ENCODE data around the gene TEX47. TPM values are rescaled to one million over a fixed set of nuclear protein-coding genes. Genes with fewer than 3 reads are reported as not detected.

Gene TEX47
- total RNA-seq = not detected in 2 replicates
- total RNA-seq (2013) = not detected
- polyA plus RNA-seq = not detected in 2 replicates
- polyA minus RNA-seq = not detected in 2 replicates

DNA sequence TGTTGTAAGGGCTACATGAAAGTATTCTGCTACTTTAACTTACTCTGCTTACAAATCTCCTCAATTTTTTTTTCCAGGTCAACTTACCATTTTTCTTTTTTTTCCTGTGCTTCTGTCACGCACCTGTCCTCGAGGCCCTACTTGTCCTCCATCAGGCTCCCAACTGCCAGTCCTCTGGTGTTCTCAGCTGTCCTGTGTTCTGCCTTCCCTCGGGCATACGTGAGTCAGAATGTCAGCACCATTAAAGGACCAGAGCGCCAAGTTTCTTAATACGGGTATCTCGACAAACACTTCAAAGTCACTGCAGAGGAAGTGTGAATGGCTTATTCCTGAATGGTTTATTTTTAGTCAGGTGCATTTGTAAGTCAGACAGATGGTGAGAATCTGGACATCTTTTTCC, at the start of gene TEX47:
TEX47 (minus strand) TSS at position 185 of the 400 bp plus-strand sequence. CDS start 795 bp downstream, outside the sequence.
- Histone ChIP-seq H3K4me1 (ENCODE audit: control insufficient read depth in 2 of 2, insufficient read depth in 2 of 2, low read length in 2 of 2) (no peaks in the 10 kb centered on the region), H3K4me3 (ENCODE audit: control extremely low read depth in 1 of 5, extremely low read depth in 1 of 5, insufficient read depth in 1 of 5, low read depth in 2 of 5, low read length in 4 of 5) (no peak within 1 kb of the TSS), H3K4me2 (replicated peaks; ENCODE audit: low read depth, low read length, poor library complexity, severe bottlenecking) (no peak within 1 kb of the TSS), H3K36me3 (replicated peaks in 1 of 2; ENCODE audit: control extremely low read depth in 1 of 2, control insufficient read depth in 1 of 2, extremely low read depth in 1 of 2, insufficient read depth in 2 of 2, low read length in 1 of 2) (no peaks in the 10 kb centered on the region), H3K9me3 (ENCODE audit: control extremely low read depth in 1 of 3, control insufficient read depth in 2 of 3, insufficient read depth in 1 of 3, low read length in 2 of 3) (no peaks in the 10 kb centered on the region), H4K20me1 (ENCODE audit: control insufficient read depth, insufficient read depth, low read length, poor library complexity, severe bottlenecking) (no peaks in the 10 kb centered on the region), H3K9ac (ENCODE audit: low read length) (no peak within 1 kb of the TSS), H2AFZ (ENCODE audit: insufficient read depth, low read depth, low read length, poor library complexity, severe bottlenecking) (no peak within 1 kb of the TSS), H3K27me3 (replicated peaks in 1 of 4; ENCODE audit: control extremely low read depth in 1 of 4, control insufficient read depth in 3 of 4, insufficient read depth in 4 of 4, low read length in 3 of 4) (no peaks in the 10 kb centered on the region), H3K27ac (ENCODE audit: low read length in 2 of 2) (no peak within 1 kb of the TSS), H3K79me2 (ENCODE audit: control insufficient read depth, insufficient read depth, low read length) (no peaks in the 10 kb centered on the region)
- Mint-ChIP-seq H3K27me3 (no peaks in the 10 kb centered on the region), H3K9me3 (ENCODE audit: insufficient read depth) (no peaks in the 10 kb centered on the region), H3K4me3 (no peak within 1 kb of the TSS), H3K4me1 (no peaks in the 10 kb centered on the region), H3K27ac (no peak within 1 kb of the TSS)
- ChIA-PET POLR2A (no interaction called here), CTCF (no interaction called here)
- intact Hi-C loops (cut with micrococcal nuclease) = no loop called here
- DNase-seq (no peak), ATAC-seq (ENCODE audit: low read depth) (no peak)
- 79% methylated on average over 7 of the region's 7 CpGs for WGBS (ENCODE audit: insufficient coverage)
- TF ChIP-seq, protein P1, sequence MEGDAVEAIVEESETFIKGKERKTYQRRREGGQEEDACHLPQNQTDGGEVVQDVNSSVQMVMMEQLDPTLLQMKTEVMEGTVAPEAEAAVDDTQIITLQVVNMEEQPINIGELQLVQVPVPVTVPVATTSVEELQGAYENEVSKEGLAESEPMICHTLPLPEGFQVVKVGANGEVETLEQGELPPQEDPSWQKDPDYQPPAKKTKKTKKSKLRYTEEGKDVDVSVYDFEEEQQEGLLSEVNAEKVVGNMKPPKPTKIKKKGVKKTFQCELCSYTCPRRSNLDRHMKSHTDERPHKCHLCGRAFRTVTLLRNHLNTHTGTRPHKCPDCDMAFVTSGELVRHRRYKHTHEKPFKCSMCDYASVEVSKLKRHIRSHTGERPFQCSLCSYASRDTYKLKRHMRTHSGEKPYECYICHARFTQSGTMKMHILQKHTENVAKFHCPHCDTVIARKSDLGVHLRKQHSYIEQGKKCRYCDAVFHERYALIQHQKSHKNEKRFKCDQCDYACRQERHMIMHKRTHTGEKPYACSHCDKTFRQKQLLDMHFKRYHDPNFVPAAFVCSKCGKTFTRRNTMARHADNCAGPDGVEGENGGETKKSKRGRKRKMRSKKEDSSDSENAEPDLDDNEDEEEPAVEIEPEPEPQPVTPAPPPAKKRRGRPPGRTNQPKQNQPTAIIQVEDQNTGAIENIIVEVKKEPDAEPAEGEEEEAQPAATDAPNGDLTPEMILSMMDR (IDR thresholded peaks at IDR 0.05) = no peak
- no peak for TF ChIP-seq EZH2 (IDR thresholded peaks at IDR 0.05; ENCODE audit: borderline replicate concordance, insufficient read depth, low read depth, low read length, poor library complexity, severe bottlenecking)

GRCh38 chr7:88845091-88845490, 49.6 kb upstream of the TEX47 start:
- Histone ChIP-seq H3K4me2 (replicated peaks; ENCODE audit: low read depth, low read length, poor library complexity, severe bottlenecking) (no peak overlapping the region), H3K27ac (ENCODE audit: low read length in 2 of 2) (no peak overlapping the region), H3K4me3 (ENCODE audit: control extremely low read depth in 1 of 5, extremely low read depth in 1 of 5, insufficient read depth in 1 of 5, low read depth in 2 of 5, low read length in 4 of 5) (no peak overlapping the region), H4K20me1 (ENCODE audit: control insufficient read depth, insufficient read depth, low read length, poor library complexity, severe bottlenecking) (no peaks in the 10 kb centered on the region), H3K79me2 (ENCODE audit: control insufficient read depth, insufficient read depth, low read length) (no peaks in the 10 kb centered on the region), H3K9me3 (ENCODE audit: control extremely low read depth in 1 of 3, control insufficient read depth in 2 of 3, insufficient read depth in 1 of 3, low read length in 2 of 3) (no peaks in the 10 kb centered on the region), H3K9ac (ENCODE audit: low read length) (no peak overlapping the region), H3K36me3 (replicated peaks in 1 of 2; ENCODE audit: control extremely low read depth in 1 of 2, control insufficient read depth in 1 of 2, extremely low read depth in 1 of 2, insufficient read depth in 2 of 2, low read length in 1 of 2) (no peaks in the 10 kb centered on the region), H3K27me3 (replicated peaks in 1 of 4; ENCODE audit: control extremely low read depth in 1 of 4, control insufficient read depth in 3 of 4, insufficient read depth in 4 of 4, low read length in 3 of 4) (no peaks in the 10 kb centered on the region), H2AFZ (ENCODE audit: insufficient read depth, low read depth, low read length, poor library complexity, severe bottlenecking) (no peak overlapping the region), H3K4me1 (ENCODE audit: control insufficient read depth in 2 of 2, insufficient read depth in 2 of 2, low read length in 2 of 2) (no peaks in the 10 kb centered on the region)
- Mint-ChIP-seq H3K27ac (no peak overlapping the region), H3K27me3 (no peaks in the 10 kb centered on the region), H3K4me1 (no peaks in the 10 kb centered on the region), H3K4me3 (no peak overlapping the region), H3K9me3 (ENCODE audit: insufficient read depth) (no peaks in the 10 kb centered on the region)
- WGBS (ENCODE audit: insufficient coverage) = no CpG with 5 or more reads among the region's 12 CpGs
- POLR2A ChIA-PET = no interaction called here
- CTCF ChIA-PET = no interaction called here
- intact Hi-C loops (cut with micrococcal nuclease) = no loop called here
- no peak for ATAC-seq (ENCODE audit: low read depth)
- no peak for DNase-seq
- no peak for TF ChIP-seq EZH2 (IDR thresholded peaks at IDR 0.05; ENCODE audit: borderline replicate concordance, insufficient read depth, low read depth, low read length, poor library complexity, severe bottlenecking)
- TF ChIP-seq, protein P1 (IDR thresholded peaks at IDR 0.05) = no peak
